GM21528 (cell line): ENCODE data around the gene CENPH.
"Not testable (repeated sequence)": the region's sequence is repeated elsewhere in the genome, so short reads cannot be mapped to it uniquely, and the experiment has no call there.

Source experiments
- ATAC-seq: cut with Tn5 transposase; IDR thresholded peaks from one replicate; pipeline ENCODE4 v1.9.1; 2021; ENCODE audit warnings: mild to moderate bottlenecking, moderate library complexity; ENCODE audit not compliant: unreplicated experiment, low FRiP score

The CENPH gene

DNA sequence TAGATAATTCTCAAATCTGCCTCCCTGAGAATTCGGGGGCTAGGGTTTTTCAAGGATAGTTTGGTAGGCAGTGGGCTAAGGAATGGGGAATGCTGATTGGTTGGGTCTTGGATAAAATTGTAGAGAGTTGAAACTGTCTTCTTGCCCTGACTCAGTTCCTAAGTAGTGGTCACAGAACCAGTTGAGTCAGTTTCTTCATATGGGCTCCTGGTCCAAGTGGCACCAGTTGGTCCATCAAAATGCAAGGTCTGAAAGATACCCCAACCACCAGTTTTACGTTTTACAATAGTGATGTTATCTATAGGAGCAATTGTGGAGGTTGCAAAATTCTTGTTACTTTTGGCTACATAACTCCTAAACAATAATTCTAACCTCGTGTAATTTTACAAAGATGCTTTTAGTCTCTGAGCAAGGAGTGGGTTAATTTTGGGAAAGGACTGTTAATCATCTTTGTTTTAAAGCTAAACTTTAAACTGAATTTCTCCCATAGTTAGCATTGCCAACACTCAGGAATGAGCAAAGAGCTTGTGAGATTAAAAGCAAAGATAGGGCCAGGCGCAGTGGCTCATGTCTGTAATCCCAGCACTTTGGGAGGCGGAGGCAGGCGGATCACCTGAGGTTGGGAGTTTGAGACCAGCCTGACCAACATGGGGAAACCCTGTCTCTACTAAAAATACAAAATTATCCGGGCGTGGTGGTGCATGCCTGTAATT lies 53.0 kb downstream of the CENPH start:
- no peak for ATAC-seq

DNA sequence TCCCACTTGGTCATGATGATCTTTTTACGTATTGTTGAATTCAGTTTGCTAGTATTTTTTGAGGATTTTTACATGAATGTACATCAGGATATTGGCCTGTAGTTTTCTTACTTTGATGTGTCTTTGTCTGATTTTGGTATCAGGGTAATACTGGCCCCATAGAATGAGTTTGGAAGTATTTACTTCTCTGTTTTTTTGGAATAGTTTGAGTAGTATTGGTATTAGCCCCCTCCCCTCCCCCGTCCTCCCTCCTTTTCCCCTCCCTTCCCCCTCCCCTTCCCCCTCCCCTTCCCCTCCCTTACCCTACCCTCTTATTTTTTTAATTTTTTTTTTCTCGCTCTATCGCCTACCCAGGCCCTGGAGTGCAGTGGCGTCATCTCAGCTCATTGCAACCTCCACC lies 55.6 kb downstream of the CENPH start:
- ATAC-seq = no peak

DNA sequence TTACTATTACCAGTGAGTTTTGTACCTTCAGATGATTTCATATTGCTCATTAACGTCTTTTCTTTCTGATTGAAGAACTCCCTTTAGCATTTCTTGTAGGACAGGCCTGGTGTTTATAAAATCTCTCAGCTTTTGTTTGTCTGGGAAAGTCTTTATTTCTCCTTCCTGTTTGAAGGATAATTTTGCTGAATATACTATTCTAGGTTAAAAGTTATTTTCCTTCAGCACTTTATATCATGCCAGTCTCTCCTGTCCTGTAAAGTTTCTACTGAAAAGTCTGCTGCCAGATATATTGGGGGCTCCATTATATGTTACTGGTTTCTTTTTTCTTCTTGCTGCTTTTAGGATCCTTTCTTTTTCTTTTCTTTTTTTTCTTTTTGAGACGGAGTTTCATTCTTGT lies 58.6 kb downstream of the CENPH start:
- ATAC-seq = no peak

DNA sequence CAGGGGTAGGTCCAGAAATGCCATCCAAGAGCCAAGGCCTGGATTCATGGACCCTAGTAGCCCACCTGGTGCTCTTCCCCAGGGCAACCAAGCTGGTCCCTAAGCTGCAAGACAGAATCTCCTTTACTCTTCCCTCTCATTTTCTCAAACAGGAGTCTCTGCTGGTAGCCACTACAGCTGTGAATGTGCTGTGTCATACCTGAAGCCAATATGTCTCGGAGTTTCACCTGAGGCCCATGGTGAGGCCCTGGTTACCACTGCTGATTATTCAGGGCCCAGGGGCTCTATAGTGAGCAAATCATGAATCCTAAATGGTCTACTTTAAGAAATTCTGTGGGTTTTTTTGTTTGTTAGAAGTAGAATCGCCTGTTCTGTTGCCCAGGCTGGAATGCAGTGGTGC lies 61.2 kb downstream of the CENPH start:
- no peak for ATAC-seq

DNA sequence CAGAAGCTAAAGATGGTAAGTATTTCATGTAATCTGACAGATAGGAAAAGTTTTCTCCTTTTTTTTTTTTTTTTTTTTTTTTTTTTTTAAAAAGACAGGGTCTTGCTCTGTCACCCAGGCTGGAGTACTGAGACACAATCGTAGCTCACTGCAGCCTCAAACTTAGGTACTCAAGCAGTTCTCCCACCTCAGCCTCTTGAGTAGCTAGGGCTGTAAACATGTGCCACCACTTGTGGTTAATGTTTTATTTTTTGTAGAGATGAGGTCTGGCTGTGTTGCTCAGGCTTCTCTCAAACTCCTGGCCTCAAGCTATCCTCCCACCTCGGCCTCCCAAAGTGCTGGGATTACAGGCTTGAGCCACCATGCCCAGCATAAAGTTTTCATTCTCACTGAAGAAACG lies 63.1 kb downstream of the CENPH start:
- no peak for ATAC-seq

DNA sequence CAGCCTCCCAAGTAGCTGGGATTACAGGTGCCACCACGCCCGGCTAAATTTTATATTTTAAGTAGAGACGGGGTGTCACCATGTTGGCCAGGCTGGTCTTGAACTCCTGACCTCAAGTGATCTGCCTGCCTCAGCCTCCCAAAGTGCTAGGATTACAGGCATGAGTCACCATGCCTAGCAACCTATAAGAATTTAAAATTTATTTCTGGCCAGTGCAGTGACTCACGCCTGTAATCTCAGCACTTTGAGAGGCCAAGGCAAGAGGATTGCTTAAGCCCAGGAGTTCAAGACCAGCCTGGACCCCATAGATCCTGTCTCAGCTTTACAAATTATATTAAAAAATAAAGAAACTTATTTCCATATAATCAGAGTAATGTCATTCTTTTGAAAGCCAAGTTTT lies 66.6 kb downstream of the CENPH start:
- ATAC-seq = not testable (repeated sequence)

DNA sequence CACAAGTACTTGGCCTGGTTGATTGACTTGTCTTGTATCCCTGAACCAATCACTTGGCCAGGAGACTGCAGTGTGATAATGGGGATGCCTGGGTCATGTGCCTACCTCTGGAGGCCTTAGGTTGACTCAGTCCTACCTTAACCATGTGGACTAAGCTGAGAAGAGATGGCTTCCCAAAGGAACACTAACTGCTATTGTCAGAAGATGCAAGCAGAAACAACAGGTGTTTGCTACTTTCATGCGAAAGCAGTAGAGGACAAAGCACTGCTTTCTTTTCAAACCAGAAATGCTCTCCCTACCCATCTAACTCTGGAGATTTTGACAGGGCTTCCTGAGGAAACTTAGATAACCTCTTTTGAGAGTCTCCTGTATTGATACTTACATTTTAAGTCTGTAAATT lies 68.2 kb downstream of the CENPH start:
- ATAC-seq = no peak
